ENCODE data around the gene CEMIP2.

DNA sequence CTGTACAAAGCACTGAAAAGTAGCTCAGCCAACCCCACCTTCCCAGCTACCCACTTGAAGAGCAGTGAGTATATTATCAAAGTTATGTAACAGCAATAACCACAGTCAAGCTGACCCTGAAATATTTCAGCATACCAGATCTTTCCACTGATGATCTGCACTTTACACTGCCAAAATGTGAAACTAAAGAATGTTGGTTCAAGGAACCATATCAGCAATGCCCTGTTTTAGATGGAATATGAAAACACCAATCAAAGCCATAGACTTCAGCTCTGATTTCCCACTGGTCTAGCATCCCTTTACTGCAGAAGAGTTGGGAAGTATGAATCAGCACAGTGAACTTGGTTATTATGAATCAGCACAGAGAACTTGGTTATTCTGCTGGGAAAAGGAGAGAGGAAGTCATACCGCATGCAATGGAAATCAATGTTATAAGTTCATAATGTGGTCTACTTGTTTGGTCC is 20.0 kb downstream of the CEMIP2 start:
- no peak for TF ChIP-seq POLR2A (IDR thresholded peaks at IDR 0.05)
- TF ChIP-seq, protein P1, sequence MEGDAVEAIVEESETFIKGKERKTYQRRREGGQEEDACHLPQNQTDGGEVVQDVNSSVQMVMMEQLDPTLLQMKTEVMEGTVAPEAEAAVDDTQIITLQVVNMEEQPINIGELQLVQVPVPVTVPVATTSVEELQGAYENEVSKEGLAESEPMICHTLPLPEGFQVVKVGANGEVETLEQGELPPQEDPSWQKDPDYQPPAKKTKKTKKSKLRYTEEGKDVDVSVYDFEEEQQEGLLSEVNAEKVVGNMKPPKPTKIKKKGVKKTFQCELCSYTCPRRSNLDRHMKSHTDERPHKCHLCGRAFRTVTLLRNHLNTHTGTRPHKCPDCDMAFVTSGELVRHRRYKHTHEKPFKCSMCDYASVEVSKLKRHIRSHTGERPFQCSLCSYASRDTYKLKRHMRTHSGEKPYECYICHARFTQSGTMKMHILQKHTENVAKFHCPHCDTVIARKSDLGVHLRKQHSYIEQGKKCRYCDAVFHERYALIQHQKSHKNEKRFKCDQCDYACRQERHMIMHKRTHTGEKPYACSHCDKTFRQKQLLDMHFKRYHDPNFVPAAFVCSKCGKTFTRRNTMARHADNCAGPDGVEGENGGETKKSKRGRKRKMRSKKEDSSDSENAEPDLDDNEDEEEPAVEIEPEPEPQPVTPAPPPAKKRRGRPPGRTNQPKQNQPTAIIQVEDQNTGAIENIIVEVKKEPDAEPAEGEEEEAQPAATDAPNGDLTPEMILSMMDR (IDR thresholded peaks at IDR 0.05) = no peak

Data from uterus (tissue), 2 donors.